Activated T-cell treated with anti-CD3 and anti-CD28 coated beads, Interleukin-2, amount 50 U/mL, for 4 hours (primary cell): ENCODE measurements around the gene CDH5. TPM values are rescaled to one million over a fixed set of nuclear protein-coding genes. Genes with fewer than 3 reads are reported as not detected.

ENCODE experiments used
- ATAC-seq, 2 donors: fragments of 200-7000 bp; cut with Tn5 transposase; one replicate each; pipeline ENCODE4 v1.10.0; 2021
- DNase-seq: peaks from one replicate; pipeline ENCODE4 v3.0.0-alpha.2; 2020
- H3K27me3 Mint-ChIP-seq: one replicate; pipeline ENCODE4 v1.8.0; 2021; ENCODE audit warnings: low read depth, mixed read lengths
- H3K36me3 Mint-ChIP-seq: one replicate; pipeline ENCODE4 v1.8.0; 2022; ENCODE audit warnings: mixed read lengths; ENCODE audit not compliant: insufficient read depth
- H3K4me1 Mint-ChIP-seq: one replicate; pipeline ENCODE4 v1.8.0; 2021; ENCODE audit warnings: low read depth, mixed read lengths
- H3K4me3 Mint-ChIP-seq: one replicate; pipeline ENCODE4 v1.8.0; 2021; ENCODE audit warnings: mild to moderate bottlenecking, moderate library complexity, mixed read lengths
- H3K9me3 Mint-ChIP-seq: one replicate; pipeline ENCODE4 v1.8.0; 2021; ENCODE audit warnings: mixed read lengths
- total RNA-seq, 3 donors: library from RNA; stranded (reverse); gene quantifications; one replicate each; pipeline ENCODE4 v1.2.1, GENCODE V29; 2021

CDH5 gene
- total RNA-seq, 3 donors from 2014 or later, result 0.13 TPM; not detected in 2

DNA sequence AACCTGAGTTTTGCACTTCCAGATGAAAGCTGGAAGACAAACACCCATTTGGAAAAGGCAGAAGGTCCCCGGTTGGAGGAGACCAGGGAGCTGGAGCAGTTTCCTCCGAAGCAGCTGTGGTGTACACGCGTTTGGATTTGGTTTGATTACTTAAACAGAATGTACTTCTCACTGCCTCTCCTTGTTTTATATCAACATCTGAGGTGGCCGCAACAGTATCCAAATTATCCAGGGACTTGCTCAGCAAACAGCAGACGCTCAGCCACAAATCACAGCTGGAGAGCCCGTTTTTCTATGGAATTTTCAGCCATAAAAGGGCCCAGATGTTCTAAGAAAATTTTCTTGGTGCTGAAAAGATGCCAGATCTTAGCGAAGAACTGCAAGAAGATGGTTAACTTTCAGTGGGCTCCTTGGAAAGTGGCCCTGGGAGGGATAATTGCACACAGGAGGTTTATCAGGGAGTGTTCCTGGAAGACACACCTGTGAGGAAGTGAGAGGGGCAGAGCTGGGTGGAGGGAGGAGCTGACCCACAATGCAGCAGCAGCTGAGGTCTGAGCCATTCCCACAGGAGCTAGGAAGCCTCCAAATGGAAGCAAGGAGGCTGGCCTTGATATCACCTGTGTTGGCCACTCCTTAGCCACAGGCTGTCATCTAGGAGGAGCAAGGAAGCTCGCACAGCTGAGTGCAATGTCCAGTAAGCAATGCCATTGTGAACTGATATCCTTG, 28.9 kb upstream of the CDH5 start:
- no peak overlapping the region for H3K4me3 Mint-ChIP-seq
- no peak for ATAC-seq
- H3K9me3 Mint-ChIP-seq, result peaks cover 4% of the 10 kb centered on the region
- DNase-seq, result no peak
- H3K36me3 Mint-ChIP-seq, result no peaks in the 10 kb centered on the region
- H3K4me1 Mint-ChIP-seq, result no peaks in the 10 kb centered on the region
- H3K27me3 Mint-ChIP-seq, result peaks cover 23% of the 10 kb centered on the region

GRCh38 chr16:66342294-66342900, 24.1 kb upstream of the CDH5 start:
- H3K36me3 Mint-ChIP-seq, result no peaks in the 10 kb centered on the region
- no peak for ATAC-seq
- peaks cover 23% of the 10 kb centered on the region for H3K27me3 Mint-ChIP-seq
- no peak for DNase-seq
- H3K4me1 Mint-ChIP-seq, result no peaks in the 10 kb centered on the region
- H3K9me3 Mint-ChIP-seq, result peaks cover 4% of the 10 kb centered on the region
- no peak overlapping the region for H3K4me3 Mint-ChIP-seq

DNA sequence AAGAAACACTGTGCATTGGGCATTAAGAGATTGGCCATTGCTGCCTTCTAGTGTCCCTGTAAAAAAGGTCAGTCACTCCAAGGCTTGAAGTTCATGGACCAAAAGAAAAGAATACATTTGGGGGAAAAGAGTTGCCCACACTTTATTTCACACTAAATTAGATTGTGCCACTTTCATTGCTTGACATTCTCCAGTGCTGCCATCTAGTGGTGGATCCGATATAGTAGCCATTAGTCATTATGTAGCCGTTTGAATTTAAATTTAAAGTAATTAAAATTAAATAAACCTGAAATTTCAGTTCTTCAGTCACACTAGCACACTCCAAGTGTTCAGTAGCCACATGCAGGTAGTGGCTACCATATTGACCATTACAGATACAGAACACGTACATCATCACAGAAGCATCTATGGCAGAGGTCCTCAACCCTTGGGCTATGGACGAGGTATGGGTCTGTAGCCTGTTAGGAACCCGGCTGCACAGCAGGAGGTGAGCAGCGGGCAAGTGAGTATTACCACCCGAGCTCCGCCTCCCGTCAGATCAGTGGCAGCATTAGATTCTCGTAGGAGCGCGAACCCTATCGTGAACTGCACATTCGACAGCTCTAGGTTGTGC, 21.9 kb upstream of the CDH5 start:
- Mint-ChIP-seq H3K4me3 (no peak overlapping the region), H3K36me3 (no peaks in the 10 kb centered on the region), H3K9me3 (no peaks in the 10 kb centered on the region), H3K4me1 (no peaks in the 10 kb centered on the region), H3K27me3 (peaks cover 33% of the 10 kb centered on the region)
- DNase-seq (peak; percentile 12), ATAC-seq (no peak)

DNA sequence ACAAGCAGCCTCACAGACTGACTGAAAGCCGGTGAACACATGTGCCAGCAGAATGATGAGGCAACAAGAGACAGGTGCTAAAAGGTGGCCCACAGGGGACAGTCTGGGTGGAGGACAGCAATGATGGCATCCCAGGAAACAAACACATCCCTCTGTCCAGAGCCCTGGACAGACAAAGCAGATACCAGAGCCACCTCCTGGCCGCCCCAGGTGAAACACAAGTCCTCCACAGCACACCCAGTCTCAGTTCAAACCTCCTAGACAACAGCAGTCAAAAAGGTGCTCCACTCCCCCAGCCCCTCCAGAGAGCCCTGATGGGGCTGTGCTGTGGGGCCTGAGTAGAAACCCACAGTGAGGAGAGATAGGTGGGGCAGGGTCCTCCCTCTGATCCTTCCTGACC, 20.3 kb upstream of the CDH5 start:
- H3K27me3 Mint-ChIP-seq, result peaks cover 38% of the 10 kb centered on the region
- ATAC-seq (no peak), DNase-seq (no peak)
- H3K4me3 Mint-ChIP-seq, result no peak overlapping the region
- H3K9me3 Mint-ChIP-seq, result no peaks in the 10 kb centered on the region
- no peaks in the 10 kb centered on the region for H3K36me3 Mint-ChIP-seq
- H3K4me1 Mint-ChIP-seq, result no peaks in the 10 kb centered on the region

DNA sequence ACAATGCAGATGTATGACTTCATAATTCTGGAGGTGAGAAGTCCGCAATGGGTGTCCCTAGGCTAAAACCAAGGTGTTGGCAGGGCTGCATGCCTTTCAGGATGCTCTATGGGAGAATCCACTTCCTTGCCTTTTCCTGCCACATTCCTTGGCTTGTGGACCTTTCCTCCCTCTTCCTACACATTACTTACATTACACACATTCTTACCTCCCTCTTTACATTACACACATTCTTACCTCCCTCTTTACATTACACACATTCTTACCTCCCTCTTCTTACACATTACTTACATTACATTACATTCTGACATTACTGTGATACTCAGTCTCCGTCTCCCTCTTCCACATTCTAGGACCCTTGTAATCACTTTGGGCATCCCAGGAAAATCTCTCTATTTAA, 14.2 kb upstream of the CDH5 start:
- no peak for ATAC-seq

GRCh38 chr16:66353055-66353454, 13.4 kb upstream of the CDH5 start:
- ATAC-seq (no peak), DNase-seq (no peak)
- no peak overlapping the region for H3K4me3 Mint-ChIP-seq
- H3K36me3 Mint-ChIP-seq, result no peaks in the 10 kb centered on the region
- H3K27me3 Mint-ChIP-seq, result peaks cover 38% of the 10 kb centered on the region
- H3K9me3 Mint-ChIP-seq, result no peaks in the 10 kb centered on the region
- H3K4me1 Mint-ChIP-seq, result peaks cover 2% of the 10 kb centered on the region

More for the DNA sequence above, 14.2 kb upstream of the CDH5 start:
- no peaks in the 10 kb centered on the region for H3K36me3 Mint-ChIP-seq
- no peak for DNase-seq
- H3K4me1 Mint-ChIP-seq, result peaks cover under 1% of the 10 kb centered on the region
- peaks cover 36% of the 10 kb centered on the region for H3K27me3 Mint-ChIP-seq
- no peaks in the 10 kb centered on the region for H3K9me3 Mint-ChIP-seq
- H3K4me3 Mint-ChIP-seq, result no peak overlapping the region

DNA sequence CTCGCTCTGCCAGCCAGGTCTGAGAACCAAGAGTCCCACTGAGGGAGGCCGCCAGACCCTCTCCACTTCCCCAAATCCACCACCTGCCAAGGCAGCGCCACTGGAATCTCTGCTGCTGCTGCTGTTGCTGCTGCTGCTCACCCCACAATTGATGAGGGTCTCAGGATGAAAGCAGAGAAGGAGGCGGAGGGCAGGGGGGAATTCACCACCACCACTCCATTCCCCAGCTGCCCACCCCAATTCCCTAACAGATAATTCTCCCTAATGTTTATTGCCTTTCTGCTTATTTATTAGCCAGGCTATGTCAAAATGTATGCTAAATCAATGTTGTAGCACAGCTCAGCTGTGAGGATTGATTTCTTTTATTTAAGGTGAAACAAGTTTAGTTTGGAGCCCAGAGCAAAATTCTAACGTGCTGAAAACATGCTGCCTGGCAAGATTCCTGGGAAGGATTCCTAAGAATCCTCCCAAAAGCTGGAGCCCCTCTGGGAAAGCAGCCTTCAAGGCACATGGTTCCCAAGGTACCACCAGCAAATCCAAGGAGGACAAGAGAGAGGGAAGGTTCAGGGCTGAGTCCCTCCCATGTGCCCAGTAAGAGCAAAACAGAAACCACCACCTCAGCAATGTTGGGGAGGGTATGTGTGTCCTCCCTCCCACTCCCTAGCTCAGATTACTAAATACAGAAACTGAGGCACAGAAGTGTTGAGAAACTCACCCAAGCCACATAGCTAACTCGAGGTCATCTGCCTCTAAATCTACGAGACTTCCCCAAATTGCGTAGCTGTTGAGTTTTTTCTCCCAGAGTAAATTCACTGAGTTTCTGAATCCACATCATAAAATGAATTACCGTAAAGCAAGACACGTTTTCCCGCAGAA, 12.2 kb upstream of the CDH5 start:
- DNase-seq, result no peak
- Mint-ChIP-seq H3K4me3 (no peak overlapping the region), H3K9me3 (no peaks in the 10 kb centered on the region), H3K27me3 (peaks cover 28% of the 10 kb centered on the region), H3K4me1 (peaks cover 2% of the 10 kb centered on the region), H3K36me3 (no peaks in the 10 kb centered on the region)
- ATAC-seq, result no peak

GRCh38 chr16:66355526-66355925, 11.0 kb upstream of the CDH5 start:
- ATAC-seq (no peak), DNase-seq (no peak)
- Mint-ChIP-seq H3K9me3 (no peaks in the 10 kb centered on the region), H3K27me3 (peaks cover 29% of the 10 kb centered on the region), H3K36me3 (no peaks in the 10 kb centered on the region), H3K4me3 (no peak overlapping the region), H3K4me1 (peaks cover 2% of the 10 kb centered on the region)

GRCh38 chr16:66357523-66357928, 9.0 kb upstream of the CDH5 start:
- no peaks in the 10 kb centered on the region for H3K9me3 Mint-ChIP-seq
- H3K27me3 Mint-ChIP-seq, result peaks cover 35% of the 10 kb centered on the region
- H3K36me3 Mint-ChIP-seq, result no peaks in the 10 kb centered on the region
- DNase-seq (peak; percentile 10), ATAC-seq (peak in 1 of 2 donors; percentile 47)
- H3K4me1 Mint-ChIP-seq, result peaks cover 6% of the 10 kb centered on the region
- no peak overlapping the region for H3K4me3 Mint-ChIP-seq

DNA sequence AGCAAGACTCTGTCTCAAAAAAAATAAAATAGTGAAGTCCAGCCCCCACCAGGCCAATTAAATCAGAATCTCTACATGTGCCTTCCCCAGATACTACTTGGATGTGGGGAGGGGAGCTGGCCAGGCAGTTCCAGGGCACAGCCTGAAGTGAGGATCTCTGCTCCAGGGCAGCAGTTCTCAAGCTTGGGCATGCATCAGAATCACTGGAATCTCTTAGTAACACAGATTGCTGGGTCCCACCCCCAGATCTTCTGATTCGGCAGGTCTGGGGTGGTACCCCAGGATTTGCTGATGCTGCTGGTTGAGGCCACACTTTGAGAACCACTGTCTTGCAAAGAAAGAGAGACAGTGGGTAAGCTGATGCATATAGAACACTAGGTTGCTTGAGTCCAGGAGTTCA, 8.3 kb upstream of the CDH5 start:
- H3K4me1 Mint-ChIP-seq, result peaks cover 6% of the 10 kb centered on the region
- no peak for DNase-seq
- H3K36me3 Mint-ChIP-seq, result no peaks in the 10 kb centered on the region
- H3K9me3 Mint-ChIP-seq, result no peaks in the 10 kb centered on the region
- H3K27me3 Mint-ChIP-seq, result peaks cover 40% of the 10 kb centered on the region
- no peak overlapping the region for H3K4me3 Mint-ChIP-seq
- no peak for ATAC-seq

- Mint-ChIP-seq H3K27me3 (peaks cover 44% of the 10 kb centered on the region), H3K4me3 (no peak overlapping the region), H3K36me3 (no peaks in the 10 kb centered on the region), H3K4me1 (peaks cover 6% of the 10 kb centered on the region), H3K9me3 (no peaks in the 10 kb centered on the region)
- ATAC-seq, result no peak
- DNase-seq, result no peak
These were observed 7.5 kb upstream of the CDH5 start for GRCh38 chr16:66359012-66359411.

DNA sequence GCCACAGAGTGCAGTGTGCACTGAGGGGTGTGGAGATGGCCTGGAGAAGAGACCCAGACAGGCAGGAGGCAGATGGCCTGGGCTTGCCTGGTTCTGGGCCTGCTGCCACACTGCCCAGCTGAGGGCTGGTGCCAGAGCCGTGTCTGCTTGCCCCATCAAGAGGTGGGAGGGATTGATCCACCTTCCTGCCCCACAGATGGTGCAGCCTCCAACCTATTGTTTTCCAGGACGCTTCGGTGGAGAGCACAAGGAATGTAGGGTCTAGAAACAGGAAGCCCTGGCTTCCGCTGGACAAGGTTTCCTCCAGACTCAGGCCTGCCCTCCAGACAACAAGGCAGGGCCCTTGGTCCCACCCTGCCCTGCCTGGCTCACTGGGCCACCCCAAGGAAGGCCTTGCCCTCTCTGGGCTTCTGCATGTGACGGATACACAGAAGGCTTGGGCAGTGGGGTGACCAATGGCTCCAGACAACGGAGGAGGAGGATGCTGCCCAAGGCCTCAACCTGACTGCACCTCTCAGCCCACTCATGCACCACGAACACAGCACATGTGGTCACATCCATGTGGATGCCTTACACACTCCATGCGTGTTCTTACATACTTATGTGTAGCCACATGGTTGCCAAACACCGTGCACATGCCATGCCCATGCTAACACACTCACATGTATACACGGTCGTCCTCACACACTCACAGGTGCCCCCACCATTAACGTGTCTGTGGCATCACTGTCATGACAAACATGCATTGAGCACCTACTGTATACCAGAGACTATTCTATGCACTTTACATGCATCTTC, 6.5 kb upstream of the CDH5 start:
- H3K27me3 Mint-ChIP-seq, result peaks cover 49% of the 10 kb centered on the region
- no peaks in the 10 kb centered on the region for H3K36me3 Mint-ChIP-seq
- no peaks in the 10 kb centered on the region for H3K9me3 Mint-ChIP-seq
- H3K4me1 Mint-ChIP-seq, result peaks cover 6% of the 10 kb centered on the region
- DNase-seq (no peak), ATAC-seq (no peak)
- H3K4me3 Mint-ChIP-seq, result no peak overlapping the region

DNA sequence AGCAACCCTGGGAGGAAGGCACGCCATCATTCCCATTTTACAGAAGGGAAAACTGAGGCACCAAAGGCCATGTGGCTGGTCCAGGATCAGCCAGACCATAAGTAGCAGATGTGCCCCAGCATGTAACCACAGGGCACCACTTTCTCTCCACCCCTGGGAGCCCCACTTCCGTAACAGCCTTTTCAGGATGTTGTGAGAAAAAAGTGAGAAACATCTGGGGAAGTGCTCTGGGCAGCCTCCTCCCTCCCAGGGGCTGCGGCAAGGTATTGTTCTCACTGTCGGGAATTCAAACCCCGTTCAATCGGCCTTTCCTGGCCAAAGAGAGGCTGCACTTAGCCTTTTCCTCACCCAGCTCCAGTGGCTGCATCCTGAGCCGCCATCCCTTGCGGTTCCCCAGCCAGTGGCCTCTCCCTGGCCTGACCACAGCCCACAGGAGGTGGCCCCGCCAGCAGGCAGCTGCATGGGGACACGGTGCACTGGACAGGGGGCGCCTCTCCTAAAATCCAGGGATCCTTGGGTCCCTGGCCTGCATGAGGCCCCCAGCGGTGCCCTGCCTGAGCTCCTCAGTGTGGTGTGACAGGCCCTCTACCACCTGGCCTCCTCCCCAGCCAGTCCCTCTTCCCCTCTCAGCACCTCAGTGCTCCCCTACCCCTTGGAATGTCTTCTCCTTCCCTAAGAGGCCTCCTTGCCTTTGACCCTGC, 5.7 kb upstream of the CDH5 start:
- Mint-ChIP-seq H3K36me3 (no peaks in the 10 kb centered on the region), H3K4me1 (peaks cover 6% of the 10 kb centered on the region), H3K4me3 (no peak overlapping the region), H3K27me3 (peaks cover 57% of the 10 kb centered on the region), H3K9me3 (no peaks in the 10 kb centered on the region)
- DNase-seq, result no peak
- no peak for ATAC-seq
